Measurements from ENCODE around the gene CPA2. TPM values are rescaled to one million over a fixed set of nuclear protein-coding genes. Genes with fewer than 3 reads are reported as not detected.
"Not testable (repeated sequence)": the region's sequence is repeated elsewhere in the genome, so short reads cannot be mapped to it uniquely, and the experiment has no call there.

Gene CPA2
- total RNA-seq, 4 donors from 2014 or later: 1.2 TPM; not detected in 3

DNA sequence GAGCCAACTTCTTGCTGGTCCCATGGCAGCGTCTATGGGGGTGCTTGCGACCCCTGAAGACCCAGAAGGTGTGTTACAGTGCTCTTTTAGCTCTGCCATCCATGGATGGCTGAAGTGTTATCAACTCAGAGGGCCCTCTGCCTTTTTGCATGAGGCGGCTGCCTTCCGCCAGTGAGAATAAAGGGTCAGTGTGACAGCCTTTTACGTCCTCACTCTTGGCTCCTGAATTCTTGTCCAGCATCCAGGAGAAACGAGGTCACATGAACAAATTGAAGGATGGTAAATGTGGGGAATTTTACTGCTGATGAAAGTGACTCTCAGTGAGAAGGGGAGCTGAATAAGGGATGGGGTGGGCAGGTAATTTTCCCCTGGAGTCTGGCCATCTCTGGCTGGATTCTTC is 34.9 kb upstream of the CPA2 start:
- intact Hi-C loops (cut with DNase I; ENCODE audit: low total_unique reads): no loop called here
- Histone ChIP-seq H3K4me3 (no peak overlapping the region), H3K36me3 (no peaks in the 10 kb centered on the region), H3K4me1 (no peaks in the 10 kb centered on the region), H3K27me3 (no peaks in the 10 kb centered on the region), H3K9me3 (no peaks in the 10 kb centered on the region), H3K27ac (no peak overlapping the region)
- TF ChIP-seq POLR2A (IDR thresholded peaks at IDR 0.05): no peak
- TF ChIP-seq, protein P1, sequence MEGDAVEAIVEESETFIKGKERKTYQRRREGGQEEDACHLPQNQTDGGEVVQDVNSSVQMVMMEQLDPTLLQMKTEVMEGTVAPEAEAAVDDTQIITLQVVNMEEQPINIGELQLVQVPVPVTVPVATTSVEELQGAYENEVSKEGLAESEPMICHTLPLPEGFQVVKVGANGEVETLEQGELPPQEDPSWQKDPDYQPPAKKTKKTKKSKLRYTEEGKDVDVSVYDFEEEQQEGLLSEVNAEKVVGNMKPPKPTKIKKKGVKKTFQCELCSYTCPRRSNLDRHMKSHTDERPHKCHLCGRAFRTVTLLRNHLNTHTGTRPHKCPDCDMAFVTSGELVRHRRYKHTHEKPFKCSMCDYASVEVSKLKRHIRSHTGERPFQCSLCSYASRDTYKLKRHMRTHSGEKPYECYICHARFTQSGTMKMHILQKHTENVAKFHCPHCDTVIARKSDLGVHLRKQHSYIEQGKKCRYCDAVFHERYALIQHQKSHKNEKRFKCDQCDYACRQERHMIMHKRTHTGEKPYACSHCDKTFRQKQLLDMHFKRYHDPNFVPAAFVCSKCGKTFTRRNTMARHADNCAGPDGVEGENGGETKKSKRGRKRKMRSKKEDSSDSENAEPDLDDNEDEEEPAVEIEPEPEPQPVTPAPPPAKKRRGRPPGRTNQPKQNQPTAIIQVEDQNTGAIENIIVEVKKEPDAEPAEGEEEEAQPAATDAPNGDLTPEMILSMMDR (IDR thresholded peaks at IDR 0.05): no peak
- DNase-seq: no peak

DNA sequence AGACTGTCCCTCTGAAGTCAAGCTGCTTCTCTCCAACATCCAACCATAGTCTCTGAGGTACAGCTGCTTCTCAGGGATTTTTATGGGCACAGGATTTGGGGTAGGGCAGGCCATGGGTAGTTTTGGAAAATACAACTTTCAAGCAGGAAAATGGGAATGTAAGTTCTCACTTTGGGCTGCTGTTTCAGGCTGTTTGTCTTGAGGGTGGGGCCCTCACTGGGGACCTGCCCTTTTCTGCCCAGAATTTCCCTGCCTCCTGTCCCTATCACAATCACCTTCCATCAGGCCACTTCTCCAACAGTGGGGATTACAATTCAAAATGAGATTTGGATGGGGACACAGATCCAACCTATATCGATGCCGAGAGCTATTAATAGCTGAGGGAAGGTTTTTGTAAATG is 34.5 kb upstream of the CPA2 start:
- no peak for DNase-seq
- H3K27me3 ChIP-seq: no peaks in the 10 kb centered on the region
- no peak for TF ChIP-seq POLR2A (IDR thresholded peaks at IDR 0.05)
- TF ChIP-seq, protein P1 (IDR thresholded peaks at IDR 0.05): no peak
- intact Hi-C loops (cut with DNase I; ENCODE audit: low total_unique reads): no loop called here
- no peaks in the 10 kb centered on the region for H3K4me1 ChIP-seq
- H3K9me3 ChIP-seq: no peaks in the 10 kb centered on the region
- no peaks in the 10 kb centered on the region for H3K36me3 ChIP-seq
- no peak overlapping the region for H3K27ac ChIP-seq
- no peak overlapping the region for H3K4me3 ChIP-seq

GRCh38 chr7:130234078-130234477 is 32.6 kb upstream of the CPA2 start:
- no peaks in the 10 kb centered on the region for H3K36me3 ChIP-seq
- no peak for DNase-seq
- H3K27me3 ChIP-seq: no peaks in the 10 kb centered on the region
- H3K9me3 ChIP-seq: no peaks in the 10 kb centered on the region
- intact Hi-C loops (cut with DNase I; ENCODE audit: low total_unique reads): no loop called here
- no peak overlapping the region for H3K4me3 ChIP-seq
- no peak for TF ChIP-seq POLR2A (IDR thresholded peaks at IDR 0.05)
- TF ChIP-seq, protein P1 (IDR thresholded peaks at IDR 0.05): no peak
- H3K4me1 ChIP-seq: no peaks in the 10 kb centered on the region
- H3K27ac ChIP-seq: no peak overlapping the region

GRCh38 chr7:130236361-130236760 is 30.3 kb upstream of the CPA2 start:
- H3K27ac ChIP-seq; intact Hi-C loops (cut with DNase I; ENCODE audit: low total_unique reads): not testable (repeated sequence)

DNA sequence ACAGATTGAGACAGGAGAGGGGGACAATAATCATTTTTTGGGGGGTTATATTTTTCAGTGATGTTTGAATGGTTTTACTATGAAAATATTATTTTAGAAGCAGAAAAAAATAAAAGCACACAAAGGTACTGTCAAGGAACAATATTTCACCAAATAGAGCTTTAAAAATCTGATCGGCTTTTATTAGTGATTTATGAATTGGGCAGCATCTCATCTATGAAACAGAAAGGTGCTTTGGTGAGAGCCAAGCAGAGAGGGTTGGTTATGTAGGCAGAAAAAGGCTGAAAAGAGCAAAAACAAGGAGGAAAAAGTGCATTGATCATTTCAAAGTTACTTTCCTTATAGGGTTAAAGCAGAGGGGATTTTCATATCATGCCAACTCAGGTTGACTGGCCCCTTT is 26.4 kb upstream of the CPA2 start:
- Histone ChIP-seq H3K27ac (no peak overlapping the region), H3K4me3 (no peak overlapping the region), H3K36me3 (no peaks in the 10 kb centered on the region), H3K27me3 (no peaks in the 10 kb centered on the region), H3K4me1 (no peaks in the 10 kb centered on the region), H3K9me3 (no peaks in the 10 kb centered on the region)
- TF ChIP-seq, protein P1 (IDR thresholded peaks at IDR 0.05): no peak
- no peak for TF ChIP-seq POLR2A (IDR thresholded peaks at IDR 0.05)
- no peak for DNase-seq
- intact Hi-C loops (cut with DNase I; ENCODE audit: low total_unique reads): no loop called here

More at GRCh38 chr7:130236361-130236760, 30.3 kb upstream of the CPA2 start:
- not testable (repeated sequence) for H3K36me3 ChIP-seq, H3K4me3 ChIP-seq, DNase-seq, H3K27me3 ChIP-seq, H3K9me3 ChIP-seq, H3K4me1 ChIP-seq
